ENCODE data around the gene AGT. TPM values are rescaled to one million over a fixed set of nuclear protein-coding genes. Genes with fewer than 3 reads are reported as not detected.

The AGT gene
- total and polyA plus RNA-seq, 2 experiments from 2014 or later, result 0.11 TPM; not detected in 1

- no peak overlapping the region for H3K27ac ChIP-seq (ENCODE audit: low read depth)
- Mint-ChIP-seq H3K4me3 (no peak overlapping the region), H3K36me3 (ENCODE audit: low read depth) (no peaks in the 10 kb centered on the region)
Observed at GRCh38 chr1:230704830-230705229, 9.1 kb downstream of the AGT start.

More at GRCh38 chr1:230704830-230705229, 9.1 kb downstream of the AGT start:
- TF ChIP-seq ZNF114 (CRISPR knock-in tag; IDR thresholded peaks at IDR 0.05) (no peak), POLR2AphosphoS5 (IDR thresholded peaks at IDR 0.05; ENCODE audit: low read depth) (no peak), EZH2phosphoT487 (IDR thresholded peaks at IDR 0.05; ENCODE audit: unreplicated experiment) (no peak), ZNF462 (CRISPR knock-in tag; IDR thresholded peaks at IDR 0.05) (no peak), NANOG (IDR thresholded peaks at IDR 0.05; ENCODE audit: borderline replicate concordance) (no peak), ZNF331 (CRISPR knock-in tag; IDR thresholded peaks at IDR 0.05; ENCODE audit: low read depth) (no peak), STAT1 (IDR thresholded peaks at IDR 0.05; ENCODE audit: unreplicated experiment) (no peak), CTCF (conservative IDR thresholded peaks at IDR 0.05; ENCODE audit: low read depth in 2 of 2) (no peak), REST (IDR thresholded peaks at IDR 0.05; ENCODE audit: unreplicated experiment) (no peak), CREB1 (CRISPR knock-in tag; IDR thresholded peaks at IDR 0.05; ENCODE audit: low read depth) (no peak), JUNB (IDR thresholded peaks at IDR 0.05; ENCODE audit: unreplicated experiment) (no peak), ETS1 (IDR thresholded peaks at IDR 0.05) (no peak)
- Histone ChIP-seq H3K27me3 (ENCODE audit: insufficient read depth) (no peaks in the 10 kb centered on the region), H3K4me1 (ENCODE audit: insufficient read depth) (no peaks in the 10 kb centered on the region), H3K79me2 (replicated peaks; ENCODE audit: insufficient read depth) (no peaks in the 10 kb centered on the region), H3K4me3 (no peak overlapping the region), H4K20me1 (replicated peaks; ENCODE audit: insufficient read depth) (no peaks in the 10 kb centered on the region), H3K9me2 (ENCODE audit: insufficient read depth) (no peaks in the 10 kb centered on the region), H3F3A (replicated peaks; ENCODE audit: low read depth) (no peaks in the 10 kb centered on the region), H2AFZ (no peak overlapping the region), H3K36me3 (ENCODE audit: insufficient read depth) (no peaks in the 10 kb centered on the region), H3K4me2 (no peak overlapping the region)
- H3K27me3 Mint-ChIP-seq (ENCODE audit: insufficient read depth, low read depth, poor library complexity), result peaks cover 10% of the 10 kb centered on the region
- H3K27ac Mint-ChIP-seq, result no peak overlapping the region
- no peaks in the 10 kb centered on the region for H3K9me3 Mint-ChIP-seq
- ATAC-seq (no peak), DNase-seq (ENCODE audit: low spot score) (no peak)
- peaks cover 7% of the 10 kb centered on the region for H3K4me1 Mint-ChIP-seq
